CD4-positive, alpha-beta memory T cell (primary cell): ENCODE data around the gene PPIL6. TPM values are rescaled to one million over a fixed set of nuclear protein-coding genes. Genes with fewer than 3 reads are reported as not detected.

Source experiments
- CTCF ChIA-PET: fragments of 350-600 bp; sonication (Branson Sonifier 250); formaldehyde crosslinking; loops from one replicate; lab custom pipeline; 2021; ENCODE audit warnings: inconsistent platforms; ENCODE audit not compliant: partially characterized antibody; lab: Charles Lee
- POLR2A ChIA-PET: fragments of 350-600 bp; sonication (Branson Sonifier 250); formaldehyde crosslinking; loops from one replicate; lab custom pipeline; 2021; ENCODE audit not compliant: partially characterized antibody; lab: Charles Lee
- DNase-seq, 5 donors: peaks; one replicate each; pipeline versions ENCODE4 v3.0.0 to v3.0.0-alpha.2; 2020 to 2022; ENCODE audit warnings: mixed read lengths in 1 of 5
- H3K27ac ChIP-seq: one replicate; pipeline ENCODE4 v1.7.0; 2013; ENCODE audit warnings: low read depth, low read length
- H3K27me3 ChIP-seq: 2 replicates; pipeline ENCODE4 v1.7.0; 2013; ENCODE audit warnings: mild to moderate bottlenecking, low read length, moderate library complexity; ENCODE audit not compliant: insufficient read depth
- H3K36me3 ChIP-seq: 2 replicates; pipeline ENCODE4 v1.7.0; 2013; ENCODE audit warnings: mild to moderate bottlenecking, low read length, moderate library complexity; ENCODE audit not compliant: insufficient read depth
- H3K4me1 ChIP-seq: 2 replicates; pipeline ENCODE4 v1.7.0; 2013; ENCODE audit warnings: mild to moderate bottlenecking, low read length, moderate library complexity; ENCODE audit not compliant: insufficient read depth
- H3K4me3 ChIP-seq, 2 donors: one replicate each; pipeline ENCODE4 v1.7.0; 2013; ENCODE audit warnings: low read length in 2 of 2, mild to moderate bottlenecking in 1 of 2
- H3K9me3 ChIP-seq, 2 donors: one replicate each; pipeline ENCODE4 v1.7.0; 2013; ENCODE audit warnings: low read length in 2 of 2, control low read depth in 1 of 2; ENCODE audit not compliant: control insufficient read depth in 1 of 2
- H3K27ac Mint-ChIP-seq, 7 donors: one replicate each; pipeline ENCODE4 v1.8.0; 2020 to 2021; ENCODE audit warnings: mixed read lengths in 7 of 7, mild to moderate bottlenecking in 6 of 7, inconsistent platforms in 3 of 7, moderate library complexity in 3 of 7
- H3K27me3 Mint-ChIP-seq, 2 donors: one replicate each; pipeline ENCODE4 v1.8.0; 2020 to 2021; ENCODE audit warnings: mixed read lengths in 2 of 2
- H3K36me3 Mint-ChIP-seq, 2 donors: one replicate each; pipeline ENCODE4 v1.8.0; 2020 to 2021; ENCODE audit warnings: mixed read lengths in 2 of 2, inconsistent platforms in 1 of 2, mild to moderate bottlenecking in 1 of 2
- H3K4me1 Mint-ChIP-seq, 4 donors: one replicate each; pipeline ENCODE4 v1.8.0; 2020 to 2021; ENCODE audit warnings: mixed read lengths in 4 of 4, mild to moderate bottlenecking in 1 of 4
- H3K4me3 Mint-ChIP-seq, 8 donors: one replicate each; pipeline ENCODE4 v1.8.0; 2020 to 2021; ENCODE audit warnings: mixed read lengths in 8 of 8, mild to moderate bottlenecking in 7 of 8, moderate library complexity in 6 of 8, inconsistent platforms in 3 of 8
- H3K9me3 Mint-ChIP-seq, 8 donors: one replicate each; pipeline ENCODE4 v1.8.0; 2020 to 2021; ENCODE audit warnings: mixed read lengths in 8 of 8, mild to moderate bottlenecking in 5 of 8, inconsistent platforms in 3 of 8, moderate library complexity in 1 of 8
- intact Hi-C: fragments of 100-400 bp; cut with micrococcal nuclease; formaldehyde crosslinking; loops from one replicate; pipeline ENCODE4 v1.15.1; 2023
- polyA plus RNA-seq, 2 donors: library from polyadenylated mRNA; unstranded; fragments of 300-500 nt; fragmentation: Illumina TruSeq; gene quantifications; one replicate each; pipeline ENCODE4 v1.2.3, GENCODE V29; 2021
- total RNA-seq, 2 experiments: library from RNA; stranded (reverse); gene quantifications; one replicate each; pipeline ENCODE4 v1.2.3, GENCODE V29; 2021

The PPIL6 gene
- total and polyA plus RNA-seq, 4 experiments from 2014 or later = 0.33 to 0.52 (median 0.37) TPM

DNA sequence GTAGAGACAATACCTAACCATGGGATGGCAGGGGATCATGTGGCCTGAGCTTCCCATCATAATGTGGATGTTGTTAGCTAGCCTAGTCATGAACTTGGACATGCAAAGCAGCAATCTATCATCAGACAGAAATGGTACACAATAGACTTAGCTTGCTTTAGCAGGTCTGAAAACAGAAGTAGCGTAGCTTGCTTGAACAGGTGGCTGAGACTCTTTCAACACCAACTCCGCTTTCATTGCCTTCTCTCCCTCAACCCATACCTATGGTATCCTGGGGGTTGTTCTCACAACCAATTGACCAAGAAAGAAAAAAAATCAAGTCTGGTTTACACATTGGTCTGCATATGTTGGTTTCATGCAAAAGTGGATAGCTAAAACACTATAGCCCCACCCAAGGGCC, 81.2 kb downstream of the PPIL6 start:
- CTCF ChIA-PET = no interaction called here
- H3K4me3 Mint-ChIP-seq = no peak overlapping the region
- no peak overlapping the region for H3K27ac Mint-ChIP-seq
- no peaks in the 10 kb centered on the region for H3K4me1 ChIP-seq
- no peak overlapping the region for H3K4me3 ChIP-seq
- no peaks in the 10 kb centered on the region for H3K9me3 ChIP-seq
- H3K36me3 Mint-ChIP-seq = peaks cover 84 to 89% of the 10 kb centered on the region in 2 donors
- peaks cover 7 to 32% (median 15%) of the 10 kb centered on the region in 4 donors for H3K4me1 Mint-ChIP-seq
- H3K27me3 ChIP-seq = no peaks in the 10 kb centered on the region
- peaks cover 13% of the 10 kb centered on the region for H3K36me3 ChIP-seq
- H3K27me3 Mint-ChIP-seq = no peaks in the 10 kb centered on the region
- peaks cover 0 to 13% (median 0%) of the 10 kb centered on the region in 8 donors for H3K9me3 Mint-ChIP-seq
- POLR2A ChIA-PET = interaction anchor here (0.8 kb wide), 1 partner anchor 12 kb away, joined by 4 read pairs; no protein-coding TSS in a partner anchor
- no peak for DNase-seq
- intact Hi-C loops = no loop called here
- H3K27ac ChIP-seq = no peak overlapping the region

DNA sequence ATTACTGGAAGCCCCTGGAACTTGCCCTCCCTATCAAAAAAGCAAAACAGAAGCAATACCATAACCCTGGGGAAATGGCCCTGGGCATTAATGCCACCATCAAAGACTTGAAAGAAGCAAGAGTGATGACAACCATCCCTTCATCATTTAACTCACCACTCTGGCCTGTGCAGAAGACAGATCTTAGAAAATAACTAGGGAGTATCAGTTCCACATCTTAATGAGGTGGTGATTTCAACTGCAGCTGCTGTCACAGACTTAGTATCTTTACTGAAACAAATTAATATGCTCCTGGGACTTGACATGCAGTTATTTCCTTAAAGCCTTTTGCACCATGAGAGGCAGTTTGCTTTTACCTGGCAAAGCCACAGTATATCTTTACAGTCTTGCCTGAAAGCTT, 82.2 kb downstream of the PPIL6 start:
- Mint-ChIP-seq H3K36me3 (peaks cover 82 to 87% of the 10 kb centered on the region in 2 donors), H3K4me1 (peaks cover 3 to 32% (median 9%) of the 10 kb centered on the region in 4 donors), H3K9me3 (peaks cover 0 to 13% (median 0%) of the 10 kb centered on the region in 8 donors), H3K4me3 (no peak overlapping the region), H3K27me3 (no peaks in the 10 kb centered on the region), H3K27ac (no peak overlapping the region)
- Histone ChIP-seq H3K4me1 (no peaks in the 10 kb centered on the region), H3K9me3 (no peaks in the 10 kb centered on the region), H3K36me3 (peaks cover 13% of the 10 kb centered on the region), H3K27me3 (no peaks in the 10 kb centered on the region), H3K27ac (no peak overlapping the region), H3K4me3 (no peak overlapping the region)
- POLR2A ChIA-PET = no interaction called here
- intact Hi-C loops = no loop called here
- DNase-seq = no peak
- CTCF ChIA-PET = no interaction called here

DNA sequence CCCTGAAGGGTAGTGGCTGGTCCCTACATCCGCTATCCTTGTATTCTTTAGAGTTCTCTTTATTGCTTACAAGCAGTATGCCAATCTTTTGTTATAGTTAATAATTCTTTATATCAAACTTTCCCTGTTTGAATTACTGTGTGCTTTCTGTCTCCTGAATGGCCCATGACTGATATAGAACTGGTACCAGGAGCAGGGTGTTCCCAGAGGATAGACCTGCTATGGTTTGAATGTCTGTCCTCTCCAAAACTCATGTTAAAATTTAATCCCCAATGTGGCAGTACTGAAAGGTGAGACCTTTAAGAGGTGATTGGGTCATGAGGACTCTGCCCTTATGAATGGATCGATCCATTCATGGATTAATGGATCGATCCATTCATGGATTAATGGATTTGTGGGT, 84.2 kb downstream of the PPIL6 start:
- POLR2A ChIA-PET = interaction anchor here (1.2 kb wide), 2 partner anchors 9 to 25 kb away, joined by 3 read pairs; partner anchors contain the start of gene CD164
- Mint-ChIP-seq H3K27ac (no peak overlapping the region), H3K4me3 (no peak overlapping the region), H3K36me3 (peaks cover 83 to 87% of the 10 kb centered on the region in 2 donors), H3K27me3 (no peaks in the 10 kb centered on the region), H3K9me3 (peaks cover 0 to 13% (median 0%) of the 10 kb centered on the region in 8 donors), H3K4me1 (peaks cover 4 to 31% (median 11%) of the 10 kb centered on the region in 4 donors)
- H3K27ac ChIP-seq = no peak overlapping the region
- CTCF ChIA-PET = interaction anchor here (1.4 kb wide), 1 partner anchor 16 kb away, joined by 3 read pairs; no protein-coding TSS in a partner anchor
- no peaks in the 10 kb centered on the region for H3K4me1 ChIP-seq
- intact Hi-C loops = no loop called here
- no peak for DNase-seq
- H3K27me3 ChIP-seq = no peaks in the 10 kb centered on the region
- H3K4me3 ChIP-seq = no peak overlapping the region
- H3K9me3 ChIP-seq = no peaks in the 10 kb centered on the region
- H3K36me3 ChIP-seq = peaks cover 4% of the 10 kb centered on the region

DNA sequence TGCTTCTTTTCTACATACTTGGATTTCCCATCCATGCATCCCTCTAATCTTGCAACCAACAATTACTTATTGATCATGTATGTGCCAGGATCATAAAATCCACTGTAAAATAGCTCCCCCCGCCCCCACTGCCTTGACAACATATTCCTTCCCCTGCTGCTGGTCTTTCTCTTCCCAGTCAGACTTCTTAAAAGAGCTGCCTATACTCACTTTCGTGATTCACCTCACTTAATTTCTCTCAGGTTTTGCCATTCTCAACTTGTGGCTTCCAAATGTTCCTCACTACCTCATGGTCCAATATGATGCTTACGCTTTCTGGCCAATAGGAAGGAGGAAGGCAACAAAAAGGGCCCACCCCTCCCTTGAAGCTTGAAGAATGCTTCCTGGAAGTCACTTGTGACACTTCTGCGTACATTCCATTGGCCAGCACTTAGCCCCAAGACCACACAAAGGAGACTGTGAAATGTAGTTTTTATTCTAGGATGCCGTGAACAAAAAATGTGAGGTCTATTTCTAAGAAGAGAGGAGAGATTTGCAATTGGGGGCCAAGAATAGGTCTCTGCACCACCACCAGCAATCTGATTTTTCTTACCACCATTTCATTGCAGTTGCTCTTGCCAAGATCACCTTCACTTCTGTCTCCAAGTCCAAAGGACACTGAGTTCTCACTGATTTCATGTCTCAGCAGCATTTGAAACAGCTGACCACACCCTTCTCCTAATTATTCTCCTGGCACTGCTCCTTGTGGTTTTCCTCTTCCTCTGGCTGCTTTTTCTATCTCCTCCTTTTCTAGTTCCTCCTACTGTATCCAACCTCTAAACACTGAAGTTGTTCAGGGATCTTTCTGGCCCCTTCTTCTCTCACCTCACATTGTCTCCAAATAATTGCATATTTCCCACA, 88.9 kb downstream of the PPIL6 start:
- Mint-ChIP-seq H3K4me1 (peaks cover 8 to 12% (median 9%) of the 10 kb centered on the region in 4 donors), H3K27me3 (no peaks in the 10 kb centered on the region), H3K36me3 (peaks cover 41 to 43% of the 10 kb centered on the region in 2 donors), H3K9me3 (peaks cover 0 to 4% (median 0%) of the 10 kb centered on the region in 8 donors), H3K27ac (peak overlapping the region in 5 of 7 donors; percentile 5 to 55 (median 24)), H3K4me3 (no peak overlapping the region)
- POLR2A ChIA-PET = interaction anchor here (0.9 to 1.4 kb wide), 3 partner anchors 10 to 31 kb away, joined by 3 to 6 read pairs (median 3); partner anchors contain the start of gene CD164
- intact Hi-C loops = no loop called here
- Histone ChIP-seq H3K9me3 (no peaks in the 10 kb centered on the region), H3K27me3 (no peaks in the 10 kb centered on the region), H3K4me3 (no peak overlapping the region), H3K27ac (no peak overlapping the region), H3K4me1 (no peaks in the 10 kb centered on the region), H3K36me3 (no peaks in the 10 kb centered on the region)
- CTCF ChIA-PET = interaction anchor here (0.8 to 1.3 kb wide), 2 partner anchors 30 to 32 kb away, joined by 3 read pairs; partner anchors contain the start of gene CD164
- no peak for DNase-seq

DNA sequence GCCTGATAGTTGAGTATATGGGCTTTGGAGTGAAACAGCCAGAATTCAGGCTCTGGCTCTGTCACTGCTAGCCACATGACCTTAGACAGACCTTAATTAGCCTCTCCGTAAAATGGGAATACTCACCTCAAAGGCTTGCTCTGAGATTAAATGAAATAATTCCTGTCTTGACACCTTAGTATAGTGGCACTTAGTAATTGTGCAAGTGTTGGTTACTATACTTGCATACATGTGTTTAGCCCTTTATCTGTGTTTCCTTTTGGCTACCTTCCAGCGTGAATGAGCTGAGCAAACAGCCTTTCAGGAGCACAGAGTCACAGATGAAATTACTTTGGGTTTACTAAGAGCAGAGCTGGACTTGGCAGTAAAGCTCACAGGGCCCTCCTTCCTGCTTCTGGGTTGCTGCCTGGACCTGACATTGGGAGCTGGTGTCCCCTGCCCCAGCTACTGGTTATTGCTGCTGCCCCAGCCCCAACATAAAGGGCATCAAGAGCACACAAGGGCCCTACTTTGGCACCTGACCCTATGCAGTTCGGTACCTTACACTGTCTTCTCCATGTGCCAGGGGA, 90.9 kb downstream of the PPIL6 start:
- DNase-seq = no peak
- Histone ChIP-seq H3K27ac (no peak overlapping the region), H3K4me1 (no peaks in the 10 kb centered on the region), H3K27me3 (no peaks in the 10 kb centered on the region), H3K4me3 (no peak overlapping the region), H3K36me3 (no peaks in the 10 kb centered on the region), H3K9me3 (no peaks in the 10 kb centered on the region)
- Mint-ChIP-seq H3K27me3 (no peaks in the 10 kb centered on the region), H3K27ac (peak overlapping the region in 2 of 7 donors; percentile 47 to 74), H3K4me3 (no peak overlapping the region), H3K4me1 (peaks cover 8 to 12% (median 9%) of the 10 kb centered on the region in 4 donors), H3K9me3 (no peaks in the 10 kb centered on the region), H3K36me3 (peaks cover 25 to 28% of the 10 kb centered on the region in 2 donors)
- ChIA-PET CTCF (interaction anchor here (0.6 to 1.2 kb wide), 3 partner anchors 11 to 490 kb away, joined by 3 read pairs; no protein-coding TSS in a partner anchor), POLR2A (interaction anchor here (0.9 kb wide), 1 partner anchor 33 kb away, joined by 3 read pairs; no protein-coding TSS in a partner anchor)
- intact Hi-C loops = no loop called here

DNA sequence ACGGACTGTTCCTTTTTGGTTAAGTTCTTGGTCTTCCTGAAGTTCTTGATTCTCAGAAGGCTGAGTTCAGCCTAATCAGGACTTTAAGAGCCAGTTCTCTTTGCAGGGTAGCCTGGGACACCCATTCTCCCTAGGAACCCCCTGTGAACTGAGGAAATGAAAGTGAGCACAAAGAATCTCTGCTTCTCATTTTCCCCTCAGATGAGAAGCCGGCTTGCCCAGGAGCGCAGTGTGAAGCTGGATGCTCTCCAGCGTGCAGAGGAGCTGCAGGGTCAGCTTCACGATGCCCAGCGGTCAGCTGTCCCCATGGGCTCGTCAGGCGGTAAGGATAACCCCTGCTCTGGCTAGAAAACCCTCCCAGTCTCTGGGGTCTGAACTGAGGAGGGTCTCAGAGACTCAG, 92.2 kb downstream of the PPIL6 start:
- Mint-ChIP-seq H3K36me3 (peaks cover 14 to 21% of the 10 kb centered on the region in 2 donors), H3K27ac (peak overlapping the region in 2 of 7 donors; percentile 29 to 45), H3K9me3 (no peaks in the 10 kb centered on the region), H3K4me3 (no peak overlapping the region), H3K4me1 (peaks cover 8 to 12% (median 9%) of the 10 kb centered on the region in 4 donors), H3K27me3 (no peaks in the 10 kb centered on the region)
- intact Hi-C loops = no loop called here
- POLR2A ChIA-PET = no interaction called here
- Histone ChIP-seq H3K36me3 (no peaks in the 10 kb centered on the region), H3K9me3 (no peaks in the 10 kb centered on the region), H3K27me3 (no peaks in the 10 kb centered on the region), H3K4me3 (no peak overlapping the region), H3K4me1 (no peaks in the 10 kb centered on the region), H3K27ac (no peak overlapping the region)
- CTCF ChIA-PET = interaction anchor here (0.7 kb wide), 1 partner anchor 1661 kb away, joined by 3 read pairs; no protein-coding TSS in a partner anchor
- no peak for DNase-seq
